H1 (cell line): ENCODE measurements around the gene GDF2. TPM values are rescaled to one million over a fixed set of nuclear protein-coding genes. Genes with fewer than 3 reads are reported as not detected.

Source experiments
- ATF2 ChIP-seq: IDR thresholded peaks from 2 replicates; pipeline ENCODE4 v1.6.1; 2012; ENCODE audit warnings: low read length, inconsistent platforms
- BRCA1 ChIP-seq: IDR thresholded peaks from 2 replicates; pipeline ENCODE4 v1.6.1; 2012; ENCODE audit warnings: low read depth, low read length, improper control_type of control experiment
- CHD7 ChIP-seq: fragments of 300-600 bp; sonication (generic); IDR thresholded peaks from 2 replicates; pipeline ENCODE4 v1.7.1; 2012; ENCODE audit warnings: low read length, moderate library complexity, mild to moderate bottlenecking, inconsistent platforms; ENCODE audit not compliant: insufficient replicate concordance
- EP300 ChIP-seq, 2 experiments: IDR thresholded peaks; 1 replicate in 1 of 2; 2 replicates in 1 of 2; pipeline ENCODE4 v1.6.1; 2011 to 2012; ENCODE audit warnings: low read depth in 2 of 2, low read length in 2 of 2, mild to moderate bottlenecking in 2 of 2, borderline replicate concordance in 1 of 2, inconsistent platforms in 1 of 2, moderate library complexity in 1 of 2
- RXRA ChIP-seq: IDR thresholded peaks from 2 replicates; pipeline ENCODE4 v1.6.1; 2011; ENCODE audit warnings: low read depth, mild to moderate bottlenecking, low read length, moderate library complexity; ENCODE audit not compliant: insufficient read depth
- SIN3A ChIP-seq, 2 experiments: IDR thresholded peaks in 1 of 2; conservative IDR thresholded peaks in 1 of 2; 2 replicates each; pipeline ENCODE4 v1.6.1; 2011 to 2012; ENCODE audit warnings: low read length in 2 of 2, improper control_type of control experiment in 1 of 2, low read depth in 1 of 2, mild to moderate bottlenecking in 1 of 2
- SUZ12 ChIP-seq: fragments of 200-600 bp; sonication (generic); IDR thresholded peaks from 2 replicates; pipeline ENCODE4 v1.6.1; 2012; ENCODE audit warnings: mild to moderate bottlenecking, inconsistent platforms, low read length, moderate library complexity, mixed read lengths
- TAF7 ChIP-seq: optimal IDR thresholded peaks from 2 replicates; pipeline ENCODE3; 2011; ENCODE audit warnings: low read depth, mild to moderate bottlenecking, inconsistent platforms, low read length, moderate library complexity, borderline replicate concordance
- polyA plus RNA-seq, 7 experiments: library from polyadenylated mRNA; depleted of rRNA in 3 of 7; stranded (reverse) in 5 of 7; unstranded in 2 of 7; fragments of >200 nt in 5 of 7; fragments of 200-250 nt in 2 of 7; gene quantifications; 1 replicate in 5 of 7; 2 replicates in 1 of 7; 4 replicates in 1 of 7; pipeline versions ENCODE4 v1.2.1 to v1.2.3, GENCODE V29; 2011 to 2013; ENCODE audit warnings: missing spikeins in 2 of 7, mixed read lengths in 2 of 7
- total RNA-seq: library from RNA; stranded (reverse); fragmentation: NEBNext Ultra II Directional; extraction: Animal tissue kit (Norgen Biotek cat#: 25700); gene quantifications from 2 replicates; pipeline ENCODE4 v1.2.1, GENCODE V29; 2021

GDF2 gene
- total and polyA plus RNA-seq, 2 of the 8 experiments (the other 6 are each of a cell fraction or from before 2014, with no cell fraction given) = not detected

GRCh38 chr10:47321521-47322195 lies 596 bp upstream of the GDF2 start (continued):
- no peak for TF ChIP-seq ATF2
- no peak for TF ChIP-seq RXRA
- TF ChIP-seq TAF7 = no peak
- TF ChIP-seq SIN3A (conservative IDR thresholded peaks at IDR 0.05 in 1 of 2, IDR thresholded peaks at IDR 0.05 in 1 of 2; ENCODE audit: low read depth in 1 of 2, low read length in 2 of 2) = no peak
- TF ChIP-seq SUZ12 = no peak
- no peak for TF ChIP-seq EP300 (IDR thresholded peaks at IDR 0.05; ENCODE audit: borderline replicate concordance in 1 of 2, low read depth in 2 of 2, low read length in 2 of 2)
- no peak for TF ChIP-seq CHD7
- TF ChIP-seq BRCA1 = no peak
